CD4-positive, alpha-beta memory T cell (primary cell): ENCODE results near the gene MAP2K5. TPM values are rescaled to one million over a fixed set of nuclear protein-coding genes. Genes with fewer than 3 reads are reported as not detected.

Experiments used
- CTCF ChIA-PET: fragments of 350-600 bp; sonication (Branson Sonifier 250); formaldehyde crosslinking; loops from one replicate; lab custom pipeline; 2021; ENCODE audit warnings: inconsistent platforms; ENCODE audit not compliant: partially characterized antibody; lab: Charles Lee
- POLR2A ChIA-PET: fragments of 350-600 bp; sonication (Branson Sonifier 250); formaldehyde crosslinking; loops from one replicate; lab custom pipeline; 2021; ENCODE audit not compliant: partially characterized antibody; lab: Charles Lee
- DNase-seq, 5 donors: peaks; one replicate each; pipeline versions ENCODE4 v3.0.0 to v3.0.0-alpha.2; 2020 to 2022; ENCODE audit warnings: mixed read lengths in 1 of 5
- H3K27ac ChIP-seq: one replicate; pipeline ENCODE4 v1.7.0; 2013; ENCODE audit warnings: low read depth, low read length
- H3K27me3 ChIP-seq: 2 replicates; pipeline ENCODE4 v1.7.0; 2013; ENCODE audit warnings: mild to moderate bottlenecking, low read length, moderate library complexity; ENCODE audit not compliant: insufficient read depth
- H3K36me3 ChIP-seq: 2 replicates; pipeline ENCODE4 v1.7.0; 2013; ENCODE audit warnings: mild to moderate bottlenecking, low read length, moderate library complexity; ENCODE audit not compliant: insufficient read depth
- H3K4me1 ChIP-seq: 2 replicates; pipeline ENCODE4 v1.7.0; 2013; ENCODE audit warnings: mild to moderate bottlenecking, low read length, moderate library complexity; ENCODE audit not compliant: insufficient read depth
- H3K4me3 ChIP-seq, 2 donors: one replicate each; pipeline ENCODE4 v1.7.0; 2013; ENCODE audit warnings: low read length in 2 of 2, mild to moderate bottlenecking in 1 of 2
- H3K9me3 ChIP-seq, 2 donors: one replicate each; pipeline ENCODE4 v1.7.0; 2013; ENCODE audit warnings: low read length in 2 of 2, control low read depth in 1 of 2; ENCODE audit not compliant: control insufficient read depth in 1 of 2
- H3K27ac Mint-ChIP-seq, 7 donors: one replicate each; pipeline ENCODE4 v1.8.0; 2020 to 2021; ENCODE audit warnings: mixed read lengths in 7 of 7, mild to moderate bottlenecking in 6 of 7, inconsistent platforms in 3 of 7, moderate library complexity in 3 of 7
- H3K27me3 Mint-ChIP-seq, 2 donors: one replicate each; pipeline ENCODE4 v1.8.0; 2020 to 2021; ENCODE audit warnings: mixed read lengths in 2 of 2
- H3K36me3 Mint-ChIP-seq, 2 donors: one replicate each; pipeline ENCODE4 v1.8.0; 2020 to 2021; ENCODE audit warnings: mixed read lengths in 2 of 2, inconsistent platforms in 1 of 2, mild to moderate bottlenecking in 1 of 2
- H3K4me1 Mint-ChIP-seq, 4 donors: one replicate each; pipeline ENCODE4 v1.8.0; 2020 to 2021; ENCODE audit warnings: mixed read lengths in 4 of 4, mild to moderate bottlenecking in 1 of 4
- H3K4me3 Mint-ChIP-seq, 8 donors: one replicate each; pipeline ENCODE4 v1.8.0; 2020 to 2021; ENCODE audit warnings: mixed read lengths in 8 of 8, mild to moderate bottlenecking in 7 of 8, moderate library complexity in 6 of 8, inconsistent platforms in 3 of 8
- H3K9me3 Mint-ChIP-seq, 8 donors: one replicate each; pipeline ENCODE4 v1.8.0; 2020 to 2021; ENCODE audit warnings: mixed read lengths in 8 of 8, mild to moderate bottlenecking in 5 of 8, inconsistent platforms in 3 of 8, moderate library complexity in 1 of 8
- intact Hi-C: fragments of 100-400 bp; cut with micrococcal nuclease; formaldehyde crosslinking; loops from one replicate; pipeline ENCODE4 v1.15.1; 2023
- polyA plus RNA-seq, 2 donors: library from polyadenylated mRNA; unstranded; fragments of 300-500 nt; fragmentation: Illumina TruSeq; gene quantifications; one replicate each; pipeline ENCODE4 v1.2.3, GENCODE V29; 2021
- total RNA-seq, 2 experiments: library from RNA; stranded (reverse); gene quantifications; one replicate each; pipeline ENCODE4 v1.2.3, GENCODE V29; 2021

Gene MAP2K5
- total and polyA plus RNA-seq, 4 experiments from 2014 or later: 15.2 to 31.4 (median 24.9) TPM

GRCh38 chr15:67584157-67584556, 41.7 kb downstream of the MAP2K5 start:
- Histone ChIP-seq H3K27ac (no peak overlapping the region), H3K4me1 (no peaks in the 10 kb centered on the region), H3K4me3 (no peak overlapping the region), H3K36me3 (peaks cover 25% of the 10 kb centered on the region), H3K9me3 (no peaks in the 10 kb centered on the region), H3K27me3 (no peaks in the 10 kb centered on the region)
- H3K27me3 Mint-ChIP-seq: no peaks in the 10 kb centered on the region
- intact Hi-C loops: no loop called here
- H3K4me1 Mint-ChIP-seq: peaks cover 0 to 4% (median under 1%) of the 10 kb centered on the region in 4 donors
- H3K27ac Mint-ChIP-seq: no peak overlapping the region
- H3K9me3 Mint-ChIP-seq: no peaks in the 10 kb centered on the region
- H3K36me3 Mint-ChIP-seq: peaks cover 38 to 39% of the 10 kb centered on the region in 2 donors
- H3K4me3 Mint-ChIP-seq: no peak overlapping the region
- POLR2A ChIA-PET: no interaction called here
- CTCF ChIA-PET: interaction anchor here (0.8 kb wide), 1 partner anchor 15 kb away, joined by 3 read pairs; no protein-coding TSS in a partner anchor
- no peak for DNase-seq

- DNase-seq: no peak
- ChIA-PET CTCF (no interaction called here), POLR2A (no interaction called here)
- H3K9me3 Mint-ChIP-seq: no peaks in the 10 kb centered on the region
- Histone ChIP-seq H3K4me1 (no peaks in the 10 kb centered on the region), H3K4me3 (no peak overlapping the region), H3K36me3 (peaks cover 25% of the 10 kb centered on the region), H3K27ac (no peak overlapping the region), H3K27me3 (no peaks in the 10 kb centered on the region), H3K9me3 (no peaks in the 10 kb centered on the region)
- no peaks in the 10 kb centered on the region for H3K27me3 Mint-ChIP-seq
- intact Hi-C loops: no loop called here
- H3K36me3 Mint-ChIP-seq: peaks cover 37 to 40% of the 10 kb centered on the region in 2 donors
- H3K4me3 Mint-ChIP-seq: no peak overlapping the region
- no peak overlapping the region for H3K27ac Mint-ChIP-seq
- H3K4me1 Mint-ChIP-seq: peaks cover 0 to 4% (median under 1%) of the 10 kb centered on the region in 4 donors
Observed at GRCh38 chr15:67585681-67586080, 43.2 kb downstream of the MAP2K5 start.

GRCh38 chr15:67587331-67587730, 44.8 kb downstream of the MAP2K5 start:
- Mint-ChIP-seq H3K9me3 (no peaks in the 10 kb centered on the region), H3K4me3 (no peak overlapping the region), H3K4me1 (peaks cover 0 to 5% (median under 1%) of the 10 kb centered on the region in 4 donors), H3K27me3 (no peaks in the 10 kb centered on the region), H3K27ac (peak overlapping the region in 1 of 7 donors; percentile 10), H3K36me3 (peaks cover 35 to 41% of the 10 kb centered on the region in 2 donors)
- no peaks in the 10 kb centered on the region for H3K4me1 ChIP-seq
- intact Hi-C loops: no loop called here
- H3K4me3 ChIP-seq: no peak overlapping the region
- POLR2A ChIA-PET: no interaction called here
- CTCF ChIA-PET: interaction anchor here (1.6 kb wide), 1 partner anchor 10 kb away, joined by 3 read pairs; no protein-coding TSS in a partner anchor
- no peaks in the 10 kb centered on the region for H3K27me3 ChIP-seq
- H3K27ac ChIP-seq: no peak overlapping the region
- no peaks in the 10 kb centered on the region for H3K9me3 ChIP-seq
- no peak for DNase-seq
- peaks cover 25% of the 10 kb centered on the region for H3K36me3 ChIP-seq

GRCh38 chr15:67587754-67588153, 45.3 kb downstream of the MAP2K5 start:
- peak overlapping the region in 1 of 7 donors; percentile 56 for H3K27ac Mint-ChIP-seq
- H3K36me3 Mint-ChIP-seq: peaks cover 34 to 44% of the 10 kb centered on the region in 2 donors
- POLR2A ChIA-PET: no interaction called here
- Histone ChIP-seq H3K4me1 (no peaks in the 10 kb centered on the region), H3K27me3 (no peaks in the 10 kb centered on the region), H3K9me3 (no peaks in the 10 kb centered on the region), H3K27ac (no peak overlapping the region), H3K36me3 (peaks cover 25% of the 10 kb centered on the region), H3K4me3 (no peak overlapping the region)
- no peak for DNase-seq
- CTCF ChIA-PET: interaction anchor here (1.6 kb wide), 1 partner anchor 9 kb away, joined by 3 read pairs; no protein-coding TSS in a partner anchor
- no peak overlapping the region for H3K4me3 Mint-ChIP-seq
- H3K9me3 Mint-ChIP-seq: no peaks in the 10 kb centered on the region
- H3K4me1 Mint-ChIP-seq: peaks cover 0 to 5% (median under 1%) of the 10 kb centered on the region in 4 donors
- no peaks in the 10 kb centered on the region for H3K27me3 Mint-ChIP-seq
- intact Hi-C loops: no loop called here

GRCh38 chr15:67590191-67590590, 47.7 kb downstream of the MAP2K5 start:
- no peak overlapping the region for H3K27ac Mint-ChIP-seq
- ChIA-PET CTCF (interaction anchor here (0.6 kb wide), 1 partner anchor 1545 kb away, joined by 4 read pairs; no protein-coding TSS in a partner anchor), POLR2A (no interaction called here)
- intact Hi-C loops: no loop called here
- Histone ChIP-seq H3K9me3 (no peaks in the 10 kb centered on the region), H3K27ac (no peak overlapping the region), H3K4me1 (no peaks in the 10 kb centered on the region), H3K27me3 (no peaks in the 10 kb centered on the region), H3K36me3 (peaks cover 25% of the 10 kb centered on the region), H3K4me3 (no peak overlapping the region)
- DNase-seq: no peak
- peaks cover 0 to 3% (median 0%) of the 10 kb centered on the region in 4 donors for H3K4me1 Mint-ChIP-seq
- H3K36me3 Mint-ChIP-seq: peaks cover 44 to 58% of the 10 kb centered on the region in 2 donors
- no peaks in the 10 kb centered on the region for H3K27me3 Mint-ChIP-seq
- H3K9me3 Mint-ChIP-seq: no peaks in the 10 kb centered on the region
- no peak overlapping the region for H3K4me3 Mint-ChIP-seq

- H3K36me3 ChIP-seq: peaks cover 12% of the 10 kb centered on the region
- no peaks in the 10 kb centered on the region for H3K4me1 ChIP-seq
- H3K27ac Mint-ChIP-seq: no peak overlapping the region
- DNase-seq: no peak
- H3K9me3 ChIP-seq: no peaks in the 10 kb centered on the region
- no peak overlapping the region for H3K4me3 ChIP-seq
- no peak overlapping the region for H3K27ac ChIP-seq
- no peak overlapping the region for H3K4me3 Mint-ChIP-seq
- H3K27me3 ChIP-seq: no peaks in the 10 kb centered on the region
- ChIA-PET CTCF (interaction anchor here (0.7 to 1.5 kb wide), 2 partner anchors 21 to 37 kb away, joined by 3 to 4 read pairs; no protein-coding TSS in a partner anchor), POLR2A (no interaction called here)
- peaks cover 0 to 1% (median 0%) of the 10 kb centered on the region in 4 donors for H3K4me1 Mint-ChIP-seq
- H3K27me3 Mint-ChIP-seq: no peaks in the 10 kb centered on the region
- peaks cover 46 to 51% of the 10 kb centered on the region in 2 donors for H3K36me3 Mint-ChIP-seq
- no peaks in the 10 kb centered on the region for H3K9me3 Mint-ChIP-seq
- intact Hi-C loops: no loop called here
Observed at GRCh38 chr15:67592245-67592644, 49.7 kb downstream of the MAP2K5 start.

- no peak overlapping the region for H3K27ac Mint-ChIP-seq
- no peaks in the 10 kb centered on the region for H3K9me3 ChIP-seq
- POLR2A ChIA-PET: no interaction called here
- no peaks in the 10 kb centered on the region for H3K4me1 ChIP-seq
- intact Hi-C loops: no loop called here
- no peak overlapping the region for H3K4me3 ChIP-seq
- CTCF ChIA-PET: interaction anchor here (1.3 to 1.5 kb wide), 2 partner anchors 19 to 690 kb away, joined by 3 to 4 read pairs; no protein-coding TSS in a partner anchor
- no peaks in the 10 kb centered on the region for H3K9me3 Mint-ChIP-seq
- H3K36me3 Mint-ChIP-seq: peaks cover 36 to 43% of the 10 kb centered on the region in 2 donors
- no peak overlapping the region for H3K27ac ChIP-seq
- no peaks in the 10 kb centered on the region for H3K27me3 ChIP-seq
- no peaks in the 10 kb centered on the region for H3K27me3 Mint-ChIP-seq
- no peak for DNase-seq
- H3K4me1 Mint-ChIP-seq: peaks cover 0 to 1% (median 0%) of the 10 kb centered on the region in 4 donors
- no peak overlapping the region for H3K4me3 Mint-ChIP-seq
- peaks cover 4% of the 10 kb centered on the region for H3K36me3 ChIP-seq
Observed at GRCh38 chr15:67593562-67593961, 51.1 kb downstream of the MAP2K5 start.
